HepG2 (cell line): ENCODE results near the gene MAPK11. TPM values are rescaled to one million over a fixed set of nuclear protein-coding genes. Genes with fewer than 3 reads are reported as not detected.
A peak's percentile ranks its signal among the peaks of the same experiment; 100 is the strongest.

Experiments used
- CEBPG ChIP-seq: IDR thresholded peaks from 2 replicates; pipeline ENCODE4 v1.6.1; 2016
- CENPX ChIP-seq: sonication (generic); formaldehyde crosslinking; IDR thresholded peaks from 2 replicates; pipeline ENCODE4 v1.9.0; 2021; ENCODE audit warnings: mild to moderate bottlenecking, missing genetic modification reagents, moderate library complexity
- GABPB1 ChIP-seq: IDR thresholded peaks from 2 replicates; pipeline ENCODE4 v1.6.1; 2016; ENCODE audit warnings: mild to moderate bottlenecking, missing genetic modification reagents, moderate library complexity, missing compliant biosample characterization
- GATA4 ChIP-seq: sonication (generic); IDR thresholded peaks from 2 replicates; pipeline ENCODE4 v1.6.1; 2016; ENCODE audit warnings: antibody characterized with exemption, low read depth, borderline replicate concordance
- KAT7 ChIP-seq: IDR thresholded peaks from 2 replicates; pipeline ENCODE4 v1.6.1; 2018; ENCODE audit warnings: borderline replicate concordance, missing compliant biosample characterization
- KLF13 ChIP-seq: sonication (generic); formaldehyde crosslinking; IDR thresholded peaks from 2 replicates; pipeline ENCODE4 v1.4.0; 2020; ENCODE audit warnings: mild to moderate bottlenecking, missing genetic modification reagents
- KLF6 ChIP-seq: IDR thresholded peaks from 2 replicates; pipeline ENCODE4 v1.8.0; 2016; ENCODE audit warnings: missing biosample characterization, missing genetic modification reagents
- MED13 ChIP-seq: sonication (generic); formaldehyde crosslinking; IDR thresholded peaks from 2 replicates; pipeline ENCODE4 v1.5.0; 2020; ENCODE audit warnings: missing genetic modification reagents
- NAIF1 ChIP-seq: sonication (generic); formaldehyde crosslinking; IDR thresholded peaks from 2 replicates; pipeline ENCODE4 v1.5.0; 2020; ENCODE audit warnings: mild to moderate bottlenecking, missing genetic modification reagents, borderline replicate concordance
- NKX3-1 ChIP-seq: sonication (generic); formaldehyde crosslinking; IDR thresholded peaks from 2 replicates; pipeline ENCODE4 v1.5.0; 2020; ENCODE audit warnings: missing genetic modification reagents
- NONO ChIP-seq, 2 experiments: fragments of 450-650 bp in 1 of 2; sonication (generic) in 1 of 2; formaldehyde crosslinking in 1 of 2; IDR thresholded peaks in 1 of 2; conservative IDR thresholded peaks in 1 of 2; 2 replicates each; pipeline versions ENCODE4 v1.6.1 to v1.8.0; 2017 to 2022; ENCODE audit warnings: mild to moderate bottlenecking in 1 of 2, missing genetic modification reagents in 1 of 2, moderate library complexity in 1 of 2
- POGZ ChIP-seq: sonication (generic); formaldehyde crosslinking; IDR thresholded peaks from 2 replicates; pipeline ENCODE4 v1.4.0; 2020; ENCODE audit warnings: mild to moderate bottlenecking, missing genetic modification reagents
- SIX4 ChIP-seq: sonication (generic); formaldehyde crosslinking; IDR thresholded peaks from 2 replicates; pipeline ENCODE4 v1.4.0; 2020; ENCODE audit warnings: missing genetic modification reagents
- SMAD1 ChIP-seq: sonication (generic); formaldehyde crosslinking; IDR thresholded peaks from 2 replicates; pipeline ENCODE4 v1.4.0; 2020; ENCODE audit warnings: missing genetic modification reagents, low read depth, mild to moderate bottlenecking, borderline replicate concordance
- STAT5B ChIP-seq: sonication (generic); formaldehyde crosslinking; IDR thresholded peaks from 2 replicates; pipeline ENCODE4 v1.4.0; 2020; ENCODE audit warnings: missing genetic modification reagents
- ZNF431 ChIP-seq: sonication (generic); formaldehyde crosslinking; IDR thresholded peaks from 2 replicates; pipeline ENCODE4 v1.9.0; 2022; ENCODE audit warnings: missing genetic modification reagents, low read depth, mild to moderate bottlenecking, borderline replicate concordance
- ZNF441 ChIP-seq: sonication (generic); formaldehyde crosslinking; IDR thresholded peaks from 2 replicates; pipeline ENCODE4 v1.7.0; 2021; ENCODE audit warnings: missing genetic modification reagents, borderline replicate concordance
- ZNF530 ChIP-seq: sonication (generic); formaldehyde crosslinking; IDR thresholded peaks from 2 replicates; pipeline ENCODE4 v1.5.0; 2020; ENCODE audit warnings: low read depth, mild to moderate bottlenecking, missing genetic modification reagents
- ZNF552 ChIP-seq: sonication (generic); formaldehyde crosslinking; IDR thresholded peaks from 2 replicates; pipeline ENCODE4 v1.9.0; 2022; ENCODE audit warnings: missing genetic modification reagents, mild to moderate bottlenecking, borderline replicate concordance
- ZNF564 ChIP-seq: sonication (generic); formaldehyde crosslinking; IDR thresholded peaks from 2 replicates; pipeline ENCODE4 v1.8.1; 2023; ENCODE audit warnings: mild to moderate bottlenecking, missing genetic modification reagents
- polyA plus RNA-seq, 8 experiments: library from polyadenylated mRNA; depleted of rRNA in 3 of 8; stranded (reverse) in 7 of 8; unstranded in 1 of 8; fragments of >200 nt; fragmentation: Illumina TruSeq in 4 of 8; extraction: Trizol in 4 of 8; gene quantifications; 2 replicates each; pipeline versions ENCODE4 v1.2.1 to v1.2.3, GENCODE V29; 2011 to 2016; ENCODE audit warnings: low read depth in 4 of 8, missing spikeins in 1 of 8, mixed read lengths in 1 of 8; ENCODE audit not compliant: insufficient read depth in 1 of 8
- total RNA-seq, 5 experiments: library from RNA; depleted of rRNA; stranded (reverse); fragments of >200 nt; fragmentation: Illumina TruSeq; extraction: Trizol; gene quantifications; 2 replicates each; pipeline ENCODE4 v1.2.3, GENCODE V29; 2016; ENCODE audit warnings: low read depth in 1 of 5
- TF ChIP-seq, protein P1 (sequence below): sonication (generic); formaldehyde crosslinking; conservative IDR thresholded peaks from 2 replicates; pipeline ENCODE4 v1.4.0; 2020; ENCODE audit warnings: mild to moderate bottlenecking, missing genetic modification reagents, moderate library complexity
- TF ChIP-seq, protein P2 (sequence below): sonication (generic); formaldehyde crosslinking; IDR thresholded peaks from 2 replicates; pipeline ENCODE4 v1.5.0; 2020; ENCODE audit warnings: missing genetic modification reagents
- TF ChIP-seq, protein P3 (sequence below): sonication (generic); formaldehyde crosslinking; IDR thresholded peaks from 2 replicates; pipeline ENCODE4 v1.4.0; 2020; ENCODE audit warnings: missing genetic modification reagents, borderline replicate concordance

Gene MAPK11
- total and polyA plus RNA-seq, 2 of the 13 experiments (the other 11 are each of a cell fraction or from before 2014, with no cell fraction given): 0.15 to 0.17 TPM

DNA sequence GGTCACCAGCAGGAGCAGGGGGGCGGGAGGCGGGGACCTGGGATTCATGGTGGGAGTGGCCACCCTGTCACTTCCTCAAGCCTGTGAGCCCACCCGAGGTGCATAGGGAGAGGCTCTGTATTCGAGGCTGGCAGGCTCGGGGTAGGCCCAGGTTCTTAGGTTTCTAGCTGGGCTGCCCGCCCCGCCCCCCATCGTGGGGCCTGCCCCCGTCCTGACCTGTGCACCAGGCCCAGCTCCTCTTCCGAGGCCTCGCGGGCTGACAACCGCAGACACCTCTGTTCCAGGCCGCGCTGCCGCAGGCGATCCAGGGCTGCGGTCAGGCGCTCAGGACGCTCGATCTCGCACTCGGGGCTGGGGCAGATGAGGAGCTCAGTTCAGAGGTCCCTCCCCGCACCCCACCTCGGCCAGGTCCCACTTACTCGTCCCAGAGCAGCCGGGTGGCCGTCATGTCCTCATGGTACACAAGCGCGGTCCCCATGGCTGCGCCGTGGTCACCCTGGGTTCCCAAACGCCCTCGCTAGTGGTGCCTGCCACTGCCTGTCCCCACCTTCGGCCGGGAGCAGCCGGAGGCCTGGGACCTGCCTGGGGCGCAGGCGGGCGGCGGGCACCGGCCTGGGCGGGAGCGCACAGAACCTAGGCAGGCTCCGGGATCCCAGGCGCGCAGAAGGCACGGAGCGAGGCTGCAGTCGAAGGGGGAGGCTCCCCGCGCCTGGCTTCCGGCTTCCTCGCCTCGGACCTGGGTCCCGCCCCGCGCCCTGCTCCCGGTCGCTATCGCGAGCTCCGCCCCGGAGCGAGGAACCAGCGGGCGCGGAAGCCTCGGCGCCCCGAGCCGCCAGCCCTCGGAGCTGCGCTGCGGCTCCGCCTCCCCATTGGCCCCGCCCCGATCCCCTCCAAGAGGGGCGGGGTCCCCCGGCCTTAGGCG lies 19.4 kb downstream of the MAPK11 start, which contains the start of gene HDAC10 (continued):
- no peak for TF ChIP-seq ZNF564 (CRISPR knock-in tag)
- TF ChIP-seq ZNF530: no peak
- TF ChIP-seq STAT5B: no peak
- TF ChIP-seq CEBPG (CRISPR knock-in tag): no peak
- no peak for TF ChIP-seq MED13
- TF ChIP-seq KAT7 (CRISPR knock-in tag): no peak
- TF ChIP-seq, protein P1, sequence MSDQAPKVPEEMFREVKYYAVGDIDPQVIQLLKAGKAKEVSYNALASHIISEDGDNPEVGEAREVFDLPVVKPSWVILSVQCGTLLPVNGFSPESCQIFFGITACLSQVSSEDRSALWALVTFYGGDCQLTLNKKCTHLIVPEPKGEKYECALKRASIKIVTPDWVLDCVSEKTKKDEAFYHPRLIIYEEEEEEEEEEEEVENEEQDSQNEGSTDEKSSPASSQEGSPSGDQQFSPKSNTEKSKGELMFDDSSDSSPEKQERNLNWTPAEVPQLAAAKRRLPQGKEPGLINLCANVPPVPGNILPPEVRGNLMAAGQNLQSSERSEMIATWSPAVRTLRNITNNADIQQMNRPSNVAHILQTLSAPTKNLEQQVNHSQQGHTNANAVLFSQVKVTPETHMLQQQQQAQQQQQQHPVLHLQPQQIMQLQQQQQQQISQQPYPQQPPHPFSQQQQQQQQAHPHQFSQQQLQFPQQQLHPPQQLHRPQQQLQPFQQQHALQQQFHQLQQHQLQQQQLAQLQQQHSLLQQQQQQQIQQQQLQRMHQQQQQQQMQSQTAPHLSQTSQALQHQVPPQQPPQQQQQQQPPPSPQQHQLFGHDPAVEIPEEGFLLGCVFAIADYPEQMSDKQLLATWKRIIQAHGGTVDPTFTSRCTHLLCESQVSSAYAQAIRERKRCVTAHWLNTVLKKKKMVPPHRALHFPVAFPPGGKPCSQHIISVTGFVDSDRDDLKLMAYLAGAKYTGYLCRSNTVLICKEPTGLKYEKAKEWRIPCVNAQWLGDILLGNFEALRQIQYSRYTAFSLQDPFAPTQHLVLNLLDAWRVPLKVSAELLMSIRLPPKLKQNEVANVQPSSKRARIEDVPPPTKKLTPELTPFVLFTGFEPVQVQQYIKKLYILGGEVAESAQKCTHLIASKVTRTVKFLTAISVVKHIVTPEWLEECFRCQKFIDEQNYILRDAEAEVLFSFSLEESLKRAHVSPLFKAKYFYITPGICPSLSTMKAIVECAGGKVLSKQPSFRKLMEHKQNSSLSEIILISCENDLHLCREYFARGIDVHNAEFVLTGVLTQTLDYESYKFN (CRISPR knock-in tag): no peak; the same call in 1 of the 2 replicates
- no peak for TF ChIP-seq NAIF1 (CRISPR knock-in tag)
- no peak for TF ChIP-seq GATA4
- peak; percentile 82; the same call in 1 of the 2 replicates for TF ChIP-seq ZNF552 (CRISPR knock-in tag)
- TF ChIP-seq ZNF431 (CRISPR knock-in tag): no peak
- no peak for TF ChIP-seq KLF13 (CRISPR knock-in tag)
- peak; percentile 61; the same call in 1 of the 2 replicates for TF ChIP-seq SMAD1 (CRISPR knock-in tag)
- TF ChIP-seq POGZ: no peak
- no peak for TF ChIP-seq KLF6
- no peak for TF ChIP-seq CENPX (CRISPR knock-in tag)
- TF ChIP-seq ZNF441 (CRISPR knock-in tag): no peak
- TF ChIP-seq, protein P2, sequence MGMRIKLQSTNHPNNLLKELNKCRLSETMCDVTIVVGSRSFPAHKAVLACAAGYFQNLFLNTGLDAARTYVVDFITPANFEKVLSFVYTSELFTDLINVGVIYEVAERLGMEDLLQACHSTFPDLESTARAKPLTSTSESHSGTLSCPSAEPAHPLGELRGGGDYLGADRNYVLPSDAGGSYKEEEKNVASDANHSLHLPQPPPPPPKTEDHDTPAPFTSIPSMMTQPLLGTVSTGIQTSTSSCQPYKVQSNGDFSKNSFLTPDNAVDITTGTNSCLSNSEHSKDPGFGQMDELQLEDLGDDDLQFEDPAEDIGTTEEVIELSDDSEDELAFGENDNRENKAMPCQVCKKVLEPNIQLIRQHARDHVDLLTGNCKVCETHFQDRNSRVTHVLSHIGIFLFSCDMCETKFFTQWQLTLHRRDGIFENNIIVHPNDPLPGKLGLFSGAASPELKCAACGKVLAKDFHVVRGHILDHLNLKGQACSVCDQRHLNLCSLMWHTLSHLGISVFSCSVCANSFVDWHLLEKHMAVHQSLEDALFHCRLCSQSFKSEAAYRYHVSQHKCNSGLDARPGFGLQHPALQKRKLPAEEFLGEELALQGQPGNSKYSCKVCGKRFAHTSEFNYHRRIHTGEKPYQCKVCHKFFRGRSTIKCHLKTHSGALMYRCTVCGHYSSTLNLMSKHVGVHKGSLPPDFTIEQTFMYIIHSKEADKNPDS: 0 out of 2 replicates have a peak, but pooled peaks have one; percentile 78
- peak; percentile 88 for TF ChIP-seq GABPB1 (CRISPR knock-in tag)
- no peak for TF ChIP-seq NKX3-1 (CRISPR knock-in tag)
- no peak for TF ChIP-seq NONO (IDR thresholded peaks at IDR 0.05)
- TF ChIP-seq NONO (CRISPR knock-in tag; conservative IDR thresholded peaks at IDR 0.05): no peak
- TF ChIP-seq, protein P3, sequence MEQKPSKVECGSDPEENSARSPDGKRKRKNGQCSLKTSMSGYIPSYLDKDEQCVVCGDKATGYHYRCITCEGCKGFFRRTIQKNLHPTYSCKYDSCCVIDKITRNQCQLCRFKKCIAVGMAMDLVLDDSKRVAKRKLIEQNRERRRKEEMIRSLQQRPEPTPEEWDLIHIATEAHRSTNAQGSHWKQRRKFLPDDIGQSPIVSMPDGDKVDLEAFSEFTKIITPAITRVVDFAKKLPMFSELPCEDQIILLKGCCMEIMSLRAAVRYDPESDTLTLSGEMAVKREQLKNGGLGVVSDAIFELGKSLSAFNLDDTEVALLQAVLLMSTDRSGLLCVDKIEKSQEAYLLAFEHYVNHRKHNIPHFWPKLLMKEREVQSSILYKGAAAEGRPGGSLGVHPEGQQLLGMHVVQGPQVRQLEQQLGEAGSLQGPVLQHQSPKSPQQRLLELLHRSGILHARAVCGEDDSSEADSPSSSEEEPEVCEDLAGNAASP (CRISPR knock-in tag): no peak
- no peak for TF ChIP-seq SIX4 (CRISPR knock-in tag)
